K562 (cell line): ENCODE results near the gene KMT5B. TPM values are rescaled to one million over a fixed set of nuclear protein-coding genes. Genes with fewer than 3 reads are reported as not detected.

Experiments
- ATAC-seq: fragments of 200-7000 bp; cut with Tn5 transposase; 3 replicates; pipeline ENCODE4 v1.9.1; 2020; ENCODE audit warnings: moderate library complexity
- BruUV-seq: library from RNA; stranded (reverse); fragments of 400-500 nt; replicated peaks from 2 replicates; lab custom pipeline; 2021; lab: Mats Ljungman, UMichigan
- CTCF ChIA-PET: fragments of 300-600 bp; formaldehyde crosslinking; extraction: SDS; loops from one replicate; lab custom pipeline; 2021; ENCODE audit warnings: low intra/inter-chr PET ratio; lab: Yijun Ruan, JAX
- POLR2A ChIA-PET: fragments of 300-600, 350-650 bp; sonication (Branson Sonifier 250); formaldehyde crosslinking; extraction: SDS; loops from one replicate; lab custom pipeline; 2021; ENCODE audit warnings: antibody characterized with exemption, inconsistent platforms; lab: Yijun Ruan, JAX
- DNase-seq, 4 experiments: peaks; one replicate each; pipeline versions ENCODE4 v3.0.0 to v3.0.0-alpha.2; 2011 to 2018; ENCODE audit warnings: low spot score in 3 of 4, mixed read lengths in 3 of 4; ENCODE audit errors: extremely low read depth in 1 of 4
- FAIRE-seq: peaks from 2 replicates; lab custom pipeline; 2011; peaks lifted over from hg19 to GRCh38; lab: Jason Lieb, UNC
- H2AFZ ChIP-seq: 2 replicates; pipeline ENCODE4 v1.6.0; 2011; ENCODE audit warnings: low read depth, low read length, control low read depth, inconsistent platforms
- H3K27ac ChIP-seq: fragments of 200-600 bp; 3 replicates; pipeline ENCODE4 v1.8.0; 2011; ENCODE audit warnings: low read depth, mild to moderate bottlenecking, control low read depth, inconsistent platforms, low read length, moderate library complexity, mixed read lengths; ENCODE audit errors: extremely low read depth
- H3K27me3 ChIP-seq, 2 experiments: fragments of 300-600 bp in 1 of 2; 2 replicates in 1 of 2; 3 replicates in 1 of 2; pipeline versions ENCODE4 v1.6.0 to v1.8.0; 2011; ENCODE audit warnings: inconsistent platforms in 2 of 2, low read length in 2 of 2, mild to moderate bottlenecking in 1 of 2, mixed read lengths in 1 of 2, moderate library complexity in 1 of 2; ENCODE audit not compliant: control insufficient read depth in 2 of 2, insufficient read depth in 2 of 2
- H3K36me3 ChIP-seq: fragments of 300-600 bp; 3 replicates; pipeline ENCODE4 v1.8.0; 2011; ENCODE audit warnings: mild to moderate bottlenecking, low read length, inconsistent platforms; ENCODE audit not compliant: control insufficient read depth, insufficient read depth
- H3K4me1 ChIP-seq, 2 experiments: fragments of 200-600 bp in 1 of 2; replicated peaks in 1 of 2; 2 replicates in 1 of 2; 3 replicates in 1 of 2; pipeline versions ENCODE4 v1.5.1 to v1.8.0; 2011; ENCODE audit warnings: inconsistent platforms in 2 of 2, low read length in 2 of 2, mild to moderate bottlenecking in 1 of 2, mixed read lengths in 1 of 2, moderate library complexity in 1 of 2; ENCODE audit not compliant: control insufficient read depth in 2 of 2, insufficient read depth in 2 of 2
- H3K4me2 ChIP-seq: 2 replicates; pipeline ENCODE4 v1.6.1; 2011; ENCODE audit warnings: low read length, control low read depth, inconsistent platforms, mixed read lengths; ENCODE audit not compliant: insufficient read depth
- H3K4me3 ChIP-seq: fragments of 200-600 bp; sonication (generic), shearing (Covaris generic); 2 replicates; pipeline ENCODE4 v1.5.1; 2016; ENCODE audit warnings: control low read depth, inconsistent platforms
- H3K79me2 ChIP-seq: fragments of 200-600 bp; 3 replicates; pipeline ENCODE4 v1.8.0; 2011; ENCODE audit warnings: low read length, inconsistent platforms; ENCODE audit not compliant: control insufficient read depth, insufficient read depth
- H3K9ac ChIP-seq, 2 experiments: 2 replicates each; pipeline versions ENCODE4 v1.6.0 to v1.6.1; 2011; ENCODE audit warnings: low read depth in 2 of 2, low read length in 2 of 2, control low read depth in 1 of 2, inconsistent platforms in 1 of 2, mild to moderate bottlenecking in 1 of 2, mixed read lengths in 1 of 2; ENCODE audit not compliant: insufficient read depth in 1 of 2
- H3K9me1 ChIP-seq: one replicate; pipeline ENCODE4 v1.6.0; 2011; ENCODE audit warnings: inconsistent platforms, mild to moderate bottlenecking, low read length, moderate library complexity; ENCODE audit not compliant: control insufficient read depth, insufficient read depth
- H3K9me3 ChIP-seq: replicated peaks from 2 replicates; pipeline ENCODE4 v1.5.1; 2011; ENCODE audit warnings: low read depth, low read length, inconsistent platforms; ENCODE audit not compliant: control insufficient read depth, insufficient read depth
- H4K20me1 ChIP-seq: replicated peaks from 2 replicates; pipeline ENCODE4 v1.6.1; 2011; ENCODE audit warnings: low read length, inconsistent platforms, mixed read lengths; ENCODE audit not compliant: control insufficient read depth, insufficient read depth
- CBFA2T2 ChIP-seq: fragments of 450-650 bp; conservative IDR thresholded peaks from 2 replicates; pipeline ENCODE4 v1.6.1; 2017; ENCODE audit warnings: mild to moderate bottlenecking
- CREB5 ChIP-seq: fragments of 250-450 bp; sonication (Bioruptor Pico); IDR thresholded peaks from 2 replicates; pipeline ENCODE4 v1.5.0; 2020; ENCODE audit warnings: mild to moderate bottlenecking
- ILK ChIP-seq: fragments of 450-650 bp; IDR thresholded peaks from 2 replicates; pipeline ENCODE4 v1.6.1; 2016; ENCODE audit warnings: missing genetic modification characterization, low read depth, mild to moderate bottlenecking, missing compliant biosample characterization, moderate library complexity, borderline replicate concordance
- NFATC3 ChIP-seq: fragments of 450-650 bp; IDR thresholded peaks from 2 replicates; pipeline ENCODE4 v1.6.1; 2017; ENCODE audit warnings: mild to moderate bottlenecking
- NR2C1 ChIP-seq, 2 experiments: fragments of 450-650 bp; IDR thresholded peaks; 2 replicates each; pipeline ENCODE4 v1.6.1; 2017; ENCODE audit warnings: mild to moderate bottlenecking in 2 of 2, antibody characterized with exemption in 1 of 2, inconsistent platforms in 1 of 2, missing compliant biosample characterization in 1 of 2, missing genetic modification characterization in 1 of 2
- RBM22 ChIP-seq: fragments of 200-400 bp; formaldehyde crosslinking; IDR thresholded peaks from 2 replicates; pipeline ENCODE4 v1.6.1; 2018; ENCODE audit warnings: low read length, low read depth; ENCODE audit not compliant: poor library complexity, severe bottlenecking
- SMARCC2 ChIP-seq: fragments of 450-650 bp; IDR thresholded peaks from 2 replicates; pipeline ENCODE4 v1.6.1; 2017; ENCODE audit warnings: antibody characterized with exemption, moderate library complexity, mild to moderate bottlenecking, low read depth
- TBL1XR1 ChIP-seq, 2 experiments: IDR thresholded peaks; 2 replicates each; pipeline ENCODE4 v1.6.1; 2012; ENCODE audit warnings: improper control_type of control experiment in 2 of 2, low read length in 2 of 2, mild to moderate bottlenecking in 1 of 2
- ZC3H8 ChIP-seq: fragments of 450-650 bp; IDR thresholded peaks from 2 replicates; pipeline ENCODE4 v1.6.1; 2017
- ZNF146 ChIP-seq: IDR thresholded peaks from one replicate; pipeline ENCODE4 v1.6.1; 2018; ENCODE audit warnings: missing compliant biosample characterization; ENCODE audit not compliant: unreplicated experiment
- ZNF445 ChIP-seq: fragments of 250-450 bp; sonication (Bioruptor Pico); IDR thresholded peaks from 2 replicates; pipeline ENCODE4 v1.4.0; 2020; ENCODE audit warnings: low read depth, mild to moderate bottlenecking, moderate library complexity
- WGBS: fragments of 100-300 bp; shearing (Covaris generic); methylation state at CpG from one replicate; pipeline ENCODE4 v1.1.6; 2016; ENCODE audit warnings: low coverage, mixed read lengths; ENCODE audit not compliant: insufficient coverage; ENCODE audit errors: missing lambda C conversion rate; 5-methylcytosine and 5-hydroxymethylcytosine counted together
- in situ Hi-C: fragments of 300-500 bp; cut with MboI; formaldehyde crosslinking; loops from 4 replicates; pipeline ENCODE4 v1.15.0; 2018; ENCODE audit warnings: inconsistent platforms, mixed read lengths
- intact Hi-C: fragments of 100-400 bp; cut with micrococcal nuclease; formaldehyde crosslinking; loops from 2 replicates; pipeline ENCODE4 v1.14.2; 2022
- polyA plus RNA-seq, 8 experiments: library from polyadenylated mRNA; depleted of rRNA in 4 of 8; stranded (reverse) in 5 of 8; unstranded in 3 of 8; fragments of >200 nt; fragmentation: Nextera tagmentation in 2 of 8; fragmentation: Illumina TruSeq in 1 of 8; extraction: Ambion mirVana in 2 of 8; extraction: Trizol in 1 of 8; gene quantifications; 2 replicates each; pipeline versions ENCODE4 v1.2.1 to v1.2.3, GENCODE V29; 2011 to 2014; ENCODE audit warnings: inconsistent platforms in 1 of 8, missing spikeins in 1 of 8
- total RNA-seq, 7 experiments: library from RNA; depleted of rRNA in 6 of 7; stranded (reverse); fragments of >200 nt in 6 of 7; fragmentation: Illumina TruSeq in 2 of 7; extraction: Trizol in 2 of 7; gene quantifications; 2 replicates each; pipeline versions ENCODE4 v1.2.1 to v1.2.3, GENCODE V29; 2011 to 2021; ENCODE audit warnings: low replicate concordance in 1 of 7

KMT5B gene
- total and polyA plus RNA-seq, 9 of the 15 experiments (the other 6 are each of a cell fraction or from before 2014, with no cell fraction given), result 7.3 to 27.3 (median 20.9) TPM

- no peak for TF ChIP-seq ZNF146 (CRISPR knock-in tag)
- no peak for TF ChIP-seq SMARCC2
- no peak for TF ChIP-seq CREB5 (CRISPR knock-in tag)
- no peak for TF ChIP-seq ILK (tag)
- TF ChIP-seq NFATC3, result no peak
- no peak for TF ChIP-seq ZC3H8
- TF ChIP-seq ZNF445, result no peak
- no peak for TF ChIP-seq TBL1XR1 (IDR thresholded peaks at IDR 0.05; ENCODE audit: low read length in 2 of 2)
Observed at GRCh38 chr11:68223275-68223674, 10.2 kb upstream of the KMT5B start (continued).

- H3K9me1 ChIP-seq, result no peaks in the 10 kb centered on the region
- ChIA-PET POLR2A (no interaction called here), CTCF (no interaction called here)
- no peaks in the 10 kb centered on the region for H3K79me2 ChIP-seq
- H3K9ac ChIP-seq, result no peak overlapping the region; a peak in 1 of 4 replicates
- no peak for ATAC-seq
- H3K4me2 ChIP-seq, result no peak overlapping the region
- no TSS peak for BruUV-seq
- TF ChIP-seq CBFA2T2 (no peak), NR2C1 (IDR thresholded peaks at IDR 0.05) (no peak), NR2C1 (tag; IDR thresholded peaks at IDR 0.05) (no peak), RBM22 (no peak)
- no peak overlapping the region for H3K27ac ChIP-seq
- no peak overlapping the region for H2AFZ ChIP-seq
- 7% methylated on average over 5 of the region's 5 CpGs for WGBS
- peaks cover 18 to 52% of the 10 kb centered on the region in 2 experiments for H3K27me3 ChIP-seq
- H3K4me3 ChIP-seq, result no peak overlapping the region
- no peak for FAIRE-seq
- intact Hi-C loops, result no loop called here
- no peak for DNase-seq
- in situ Hi-C loops, result no loop called here
- H4K20me1 ChIP-seq, result no peaks in the 10 kb centered on the region
- no peaks in the 10 kb centered on the region for H3K36me3 ChIP-seq
- H3K4me1 ChIP-seq, result peaks cover 0 to 7% of the 10 kb centered on the region in 2 experiments; a peak in 2 of 5 replicates
- no peaks in the 10 kb centered on the region for H3K9me3 ChIP-seq
Observed at GRCh38 chr11:68221406-68221805, 8.3 kb upstream of the KMT5B start.
